OCI-LY1 (cell line): ENCODE data around the gene LOXL4.

Experiments used
- EZH2 ChIP-seq: fragments of 200-600 bp; sonication (generic), shearing (Covaris generic); IDR thresholded peaks from 2 replicates; pipeline ENCODE4 v1.8.0; 2017; ENCODE audit warnings: borderline replicate concordance, mixed run types, mild to moderate bottlenecking, antibody characterized with exemption, low read length, moderate library complexity, mixed read lengths
- TF ChIP-seq, protein P1 (sequence below): fragments of 200-600 bp; sonication (generic), shearing (Covaris generic); IDR thresholded peaks from 2 replicates; pipeline ENCODE4 v1.5.1; 2017; ENCODE audit warnings: mild to moderate bottlenecking, antibody characterized with exemption, low read length, moderate library complexity, mixed read lengths

DNA sequence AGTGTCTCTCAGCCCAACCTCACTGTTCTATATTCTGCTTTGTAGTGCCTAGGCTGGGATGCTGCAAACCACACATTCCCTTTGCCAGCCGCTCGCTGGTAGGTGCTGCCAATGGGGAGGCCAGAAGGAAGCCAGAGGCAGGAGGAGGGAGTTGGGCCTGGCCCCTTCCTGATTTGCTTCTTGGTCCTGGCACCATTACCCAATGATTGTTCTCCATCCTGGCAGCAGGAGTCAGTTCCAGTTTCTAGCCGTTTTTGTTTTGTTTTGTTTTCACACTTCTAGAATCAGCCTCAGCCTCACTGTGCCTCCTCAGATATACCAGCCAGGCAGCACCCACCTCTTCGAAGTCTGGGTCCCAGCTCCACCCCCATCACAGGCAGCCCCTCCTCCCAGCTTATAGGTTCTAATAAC lies 27.4 kb upstream of the LOXL4 start:
- no peak for TF ChIP-seq EZH2
- TF ChIP-seq, protein P1, sequence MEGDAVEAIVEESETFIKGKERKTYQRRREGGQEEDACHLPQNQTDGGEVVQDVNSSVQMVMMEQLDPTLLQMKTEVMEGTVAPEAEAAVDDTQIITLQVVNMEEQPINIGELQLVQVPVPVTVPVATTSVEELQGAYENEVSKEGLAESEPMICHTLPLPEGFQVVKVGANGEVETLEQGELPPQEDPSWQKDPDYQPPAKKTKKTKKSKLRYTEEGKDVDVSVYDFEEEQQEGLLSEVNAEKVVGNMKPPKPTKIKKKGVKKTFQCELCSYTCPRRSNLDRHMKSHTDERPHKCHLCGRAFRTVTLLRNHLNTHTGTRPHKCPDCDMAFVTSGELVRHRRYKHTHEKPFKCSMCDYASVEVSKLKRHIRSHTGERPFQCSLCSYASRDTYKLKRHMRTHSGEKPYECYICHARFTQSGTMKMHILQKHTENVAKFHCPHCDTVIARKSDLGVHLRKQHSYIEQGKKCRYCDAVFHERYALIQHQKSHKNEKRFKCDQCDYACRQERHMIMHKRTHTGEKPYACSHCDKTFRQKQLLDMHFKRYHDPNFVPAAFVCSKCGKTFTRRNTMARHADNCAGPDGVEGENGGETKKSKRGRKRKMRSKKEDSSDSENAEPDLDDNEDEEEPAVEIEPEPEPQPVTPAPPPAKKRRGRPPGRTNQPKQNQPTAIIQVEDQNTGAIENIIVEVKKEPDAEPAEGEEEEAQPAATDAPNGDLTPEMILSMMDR = no peak
